Measurements from ENCODE around the gene SUSD1. TPM values are rescaled to one million over a fixed set of nuclear protein-coding genes. Genes with fewer than 3 reads are reported as not detected.
A peak's percentile ranks its signal among the peaks of the same experiment; 100 is the strongest.

The SUSD1 gene
- total and polyA plus RNA-seq, 9 of the 15 experiments (the other 6 are each of a cell fraction or from before 2014, with no cell fraction given), result 10.9 to 44.4 (median 36.1) TPM

GRCh38 chr9:112072721-112073638 lies 102.1 kb downstream of the SUSD1 start (continued):
- TF ChIP-seq ZNF766 (CRISPR knock-in tag; conservative IDR thresholded peaks at IDR 0.05) (0 out of 2 replicates have a peak, but pooled peaks have one; percentile 66), KLF16 (IDR thresholded peaks at IDR 0.05) (peak; percentile 88), CEBPB (tag; IDR thresholded peaks at IDR 0.05) (peak; percentile 78), PML (IDR thresholded peaks at IDR 0.05; ENCODE audit: low read length) (peak; percentile 59), RFX1 (IDR thresholded peaks at IDR 0.05) (peak; percentile 53), TAF15 (IDR thresholded peaks at IDR 0.05; ENCODE audit: low read depth, low read length) (no peak), ILF3 (IDR thresholded peaks at IDR 0.05; ENCODE audit: borderline replicate concordance) (no peak), ZNF740 (CRISPR knock-in tag; IDR thresholded peaks at IDR 0.05) (no peak), ZNF740 (tag; IDR thresholded peaks at IDR 0.05) (peak; percentile 58 to 64; a peak in 2 of 4 replicates), ZNF780A (CRISPR knock-in tag; IDR thresholded peaks at IDR 0.05) (no peak), RBFOX2 (IDR thresholded peaks at IDR 0.05; ENCODE audit: low read depth, low read length) (0 out of 2 replicates have a peak, but pooled peaks have one; percentile 17), MXI1 (IDR thresholded peaks at IDR 0.05; ENCODE audit: low read depth, low read length) (peak; percentile 22; the same call in 1 of the 2 replicates), POLR2AphosphoS5 (IDR thresholded peaks at IDR 0.05; ENCODE audit: control insufficient read depth, insufficient read depth, low read depth, low read length) (peak; percentile 44; the same call in 1 of the 2 replicates), ZNF3 (CRISPR knock-in tag; IDR thresholded peaks at IDR 0.05) (no peak), ZNF165 (CRISPR knock-in tag; IDR thresholded peaks at IDR 0.05; ENCODE audit: borderline replicate concordance) (peak; percentile 60; the same call in 1 of the 2 replicates), BRD4 (IDR thresholded peaks at IDR 0.05) (0 out of 2 replicates have a peak, but pooled peaks have one; percentile 28), MEIS2 (IDR thresholded peaks at IDR 0.05; ENCODE audit: partially characterized antibody) (peak; percentile 71)
- TF ChIP-seq, protein P1, sequence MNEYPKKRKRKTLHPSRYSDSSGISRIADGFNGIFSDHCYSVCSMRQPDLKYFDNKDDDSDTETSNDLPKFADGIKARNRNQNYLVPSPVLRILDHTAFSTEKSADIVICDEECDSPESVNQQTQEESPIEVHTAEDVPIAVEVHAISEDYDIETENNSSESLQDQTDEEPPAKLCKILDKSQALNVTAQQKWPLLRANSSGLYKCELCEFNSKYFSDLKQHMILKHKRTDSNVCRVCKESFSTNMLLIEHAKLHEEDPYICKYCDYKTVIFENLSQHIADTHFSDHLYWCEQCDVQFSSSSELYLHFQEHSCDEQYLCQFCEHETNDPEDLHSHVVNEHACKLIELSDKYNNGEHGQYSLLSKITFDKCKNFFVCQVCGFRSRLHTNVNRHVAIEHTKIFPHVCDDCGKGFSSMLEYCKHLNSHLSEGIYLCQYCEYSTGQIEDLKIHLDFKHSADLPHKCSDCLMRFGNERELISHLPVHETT (CRISPR knock-in tag; conservative IDR thresholded peaks at IDR 0.05 in 1 of 2, IDR thresholded peaks at IDR 0.05 in 1 of 2), result peak in 1 of 2 experiments; percentile 55; a peak in 2 of 4 replicates
- TF ChIP-seq, protein P2, sequence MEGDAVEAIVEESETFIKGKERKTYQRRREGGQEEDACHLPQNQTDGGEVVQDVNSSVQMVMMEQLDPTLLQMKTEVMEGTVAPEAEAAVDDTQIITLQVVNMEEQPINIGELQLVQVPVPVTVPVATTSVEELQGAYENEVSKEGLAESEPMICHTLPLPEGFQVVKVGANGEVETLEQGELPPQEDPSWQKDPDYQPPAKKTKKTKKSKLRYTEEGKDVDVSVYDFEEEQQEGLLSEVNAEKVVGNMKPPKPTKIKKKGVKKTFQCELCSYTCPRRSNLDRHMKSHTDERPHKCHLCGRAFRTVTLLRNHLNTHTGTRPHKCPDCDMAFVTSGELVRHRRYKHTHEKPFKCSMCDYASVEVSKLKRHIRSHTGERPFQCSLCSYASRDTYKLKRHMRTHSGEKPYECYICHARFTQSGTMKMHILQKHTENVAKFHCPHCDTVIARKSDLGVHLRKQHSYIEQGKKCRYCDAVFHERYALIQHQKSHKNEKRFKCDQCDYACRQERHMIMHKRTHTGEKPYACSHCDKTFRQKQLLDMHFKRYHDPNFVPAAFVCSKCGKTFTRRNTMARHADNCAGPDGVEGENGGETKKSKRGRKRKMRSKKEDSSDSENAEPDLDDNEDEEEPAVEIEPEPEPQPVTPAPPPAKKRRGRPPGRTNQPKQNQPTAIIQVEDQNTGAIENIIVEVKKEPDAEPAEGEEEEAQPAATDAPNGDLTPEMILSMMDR (IDR thresholded peaks at IDR 0.05 in 2 of 3, conservative IDR thresholded peaks at IDR 0.05 in 1 of 3; ENCODE audit: insufficient read depth in 2 of 3, low read depth in 1 of 3, low read length in 3 of 3), result no peak
- TF ChIP-seq, protein P3, sequence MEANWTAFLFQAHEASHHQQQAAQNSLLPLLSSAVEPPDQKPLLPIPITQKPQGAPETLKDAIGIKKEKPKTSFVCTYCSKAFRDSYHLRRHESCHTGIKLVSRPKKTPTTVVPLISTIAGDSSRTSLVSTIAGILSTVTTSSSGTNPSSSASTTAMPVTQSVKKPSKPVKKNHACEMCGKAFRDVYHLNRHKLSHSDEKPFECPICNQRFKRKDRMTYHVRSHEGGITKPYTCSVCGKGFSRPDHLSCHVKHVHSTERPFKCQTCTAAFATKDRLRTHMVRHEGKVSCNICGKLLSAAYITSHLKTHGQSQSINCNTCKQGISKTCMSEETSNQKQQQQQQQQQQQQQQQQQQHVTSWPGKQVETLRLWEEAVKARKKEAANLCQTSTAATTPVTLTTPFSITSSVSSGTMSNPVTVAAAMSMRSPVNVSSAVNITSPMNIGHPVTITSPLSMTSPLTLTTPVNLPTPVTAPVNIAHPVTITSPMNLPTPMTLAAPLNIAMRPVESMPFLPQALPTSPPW (CRISPR knock-in tag; IDR thresholded peaks at IDR 0.05), result peak; percentile 67

Data from K562 (cell line).